ENCODE data around the gene MIOX. TPM values are rescaled to one million over a fixed set of nuclear protein-coding genes. Genes with fewer than 3 reads are reported as not detected.
A peak's percentile ranks its signal among the peaks of the same experiment; 100 is the strongest.

The MIOX gene
- total and polyA plus RNA-seq, 2 of the 13 experiments (the other 11 are each of a cell fraction or from before 2014, with no cell fraction given), result 1.5 to 2.9 TPM

DNA sequence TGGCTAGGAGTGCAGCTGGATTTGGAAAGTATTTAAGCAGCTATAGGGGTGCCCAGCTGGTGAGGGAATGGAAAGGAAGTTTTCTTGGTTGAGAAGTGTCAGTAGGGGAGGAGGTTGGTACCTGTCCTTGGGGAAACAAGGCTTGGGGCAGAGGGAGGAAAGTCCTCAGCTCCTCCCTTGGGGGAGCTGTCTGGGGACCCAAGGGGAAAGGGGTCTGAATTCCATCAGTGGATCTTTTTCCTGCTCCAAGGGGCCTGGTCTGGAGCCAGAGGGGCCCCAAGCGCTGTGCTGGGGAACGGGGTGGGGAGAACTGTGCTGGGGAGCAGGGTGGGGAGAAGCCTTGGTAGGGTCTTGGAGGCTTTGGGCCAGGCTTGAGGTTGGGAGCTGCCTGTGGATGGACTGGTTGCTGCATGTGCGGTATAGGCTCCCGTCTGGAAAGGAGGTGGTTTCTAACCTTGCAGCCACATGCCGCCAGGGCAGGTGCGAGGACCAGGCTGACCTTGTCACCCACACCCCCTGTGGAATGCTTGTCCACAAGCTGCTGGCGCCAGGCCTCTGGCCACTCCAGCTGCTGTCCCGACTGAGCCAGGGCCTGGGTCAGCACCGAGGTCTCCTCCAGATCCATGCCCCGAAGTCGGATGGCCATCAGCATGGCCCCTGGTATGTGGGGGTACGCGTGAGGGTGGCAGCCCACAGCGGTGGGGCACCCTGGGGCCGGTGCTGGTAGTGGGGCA, 42.2 kb downstream of the MIOX start (continued):
- TF ChIP-seq PAX8 (CRISPR knock-in tag; IDR thresholded peaks at IDR 0.05; ENCODE audit: borderline replicate concordance) (no peak), SSRP1 (CRISPR knock-in tag; IDR thresholded peaks at IDR 0.05) (0 out of 2 replicates have a peak, but pooled peaks have one; percentile 60), ZEB1 (IDR thresholded peaks at IDR 0.05; ENCODE audit: insufficient replicate concordance, low read depth) (peak; percentile 6), IKZF4 (CRISPR knock-in tag; IDR thresholded peaks at IDR 0.05; ENCODE audit: borderline replicate concordance, low read depth, not compliant biosample characterization) (peak; percentile 48), RFX5 (IDR thresholded peaks at IDR 0.05; ENCODE audit: low read depth, low read length) (no peak), ZNF652 (CRISPR knock-in tag; IDR thresholded peaks at IDR 0.05; ENCODE audit: borderline replicate concordance, low read depth) (no peak), ZNF773 (CRISPR knock-in tag; IDR thresholded peaks at IDR 0.05; ENCODE audit: borderline replicate concordance) (0 out of 2 replicates have a peak, but pooled peaks have one; percentile 15), NCOA5 (CRISPR knock-in tag; IDR thresholded peaks at IDR 0.05) (0 out of 2 replicates have a peak, but pooled peaks have one; percentile 83), ZSCAN21 (CRISPR knock-in tag; IDR thresholded peaks at IDR 0.05; ENCODE audit: borderline replicate concordance) (peak; percentile 32; the same call in 1 of the 2 replicates), KLF12 (CRISPR knock-in tag; IDR thresholded peaks at IDR 0.05; ENCODE audit: borderline replicate concordance) (0 out of 2 replicates have a peak, but pooled peaks have one; percentile 29), ZFP90 (CRISPR knock-in tag; IDR thresholded peaks at IDR 0.05; ENCODE audit: borderline replicate concordance) (0 out of 2 replicates have a peak, but pooled peaks have one; percentile 49), ZNF607 (CRISPR knock-in tag; IDR thresholded peaks at IDR 0.05; ENCODE audit: borderline replicate concordance) (peak; percentile 45; the same call in 1 of the 2 replicates), POLR2A (IDR thresholded peaks at IDR 0.05; ENCODE audit: insufficient read depth in 1 of 2, low read depth in 2 of 2, low read length in 2 of 2) (0 out of 4 replicates have a peak, but pooled peaks of 1 of the 2 experiments have one; percentile 22), ZNF878 (CRISPR knock-in tag; IDR thresholded peaks at IDR 0.05) (0 out of 2 replicates have a peak, but pooled peaks have one; percentile 64), ZNF615 (CRISPR knock-in tag; IDR thresholded peaks at IDR 0.05; ENCODE audit: borderline replicate concordance) (peak; percentile 32; the same call in 1 of the 2 replicates), RNF2 (conservative IDR thresholded peaks at IDR 0.05; ENCODE audit: low read depth) (peak; percentile 51)
- TF ChIP-seq, protein P1, sequence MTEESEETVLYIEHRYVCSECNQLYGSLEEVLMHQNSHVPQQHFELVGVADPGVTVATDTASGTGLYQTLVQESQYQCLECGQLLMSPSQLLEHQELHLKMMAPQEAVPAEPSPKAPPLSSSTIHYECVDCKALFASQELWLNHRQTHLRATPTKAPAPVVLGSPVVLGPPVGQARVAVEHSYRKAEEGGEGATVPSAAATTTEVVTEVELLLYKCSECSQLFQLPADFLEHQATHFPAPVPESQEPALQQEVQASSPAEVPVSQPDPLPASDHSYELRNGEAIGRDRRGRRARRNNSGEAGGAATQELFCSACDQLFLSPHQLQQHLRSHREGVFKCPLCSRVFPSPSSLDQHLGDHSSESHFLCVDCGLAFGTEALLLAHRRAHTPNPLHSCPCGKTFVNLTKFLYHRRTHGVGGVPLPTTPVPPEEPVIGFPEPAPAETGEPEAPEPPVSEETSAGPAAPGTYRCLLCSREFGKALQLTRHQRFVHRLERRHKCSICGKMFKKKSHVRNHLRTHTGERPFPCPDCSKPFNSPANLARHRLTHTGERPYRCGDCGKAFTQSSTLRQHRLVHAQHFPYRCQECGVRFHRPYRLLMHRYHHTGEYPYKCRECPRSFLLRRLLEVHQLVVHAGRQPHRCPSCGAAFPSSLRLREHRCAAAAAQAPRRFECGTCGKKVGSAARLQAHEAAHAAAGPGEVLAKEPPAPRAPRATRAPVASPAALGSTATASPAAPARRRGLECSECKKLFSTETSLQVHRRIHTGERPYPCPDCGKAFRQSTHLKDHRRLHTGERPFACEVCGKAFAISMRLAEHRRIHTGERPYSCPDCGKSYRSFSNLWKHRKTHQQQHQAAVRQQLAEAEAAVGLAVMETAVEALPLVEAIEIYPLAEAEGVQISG (CRISPR knock-in tag; IDR thresholded peaks at IDR 0.05), result 0 out of 2 replicates have a peak, but pooled peaks have one; percentile 21
- TF ChIP-seq, protein P2, sequence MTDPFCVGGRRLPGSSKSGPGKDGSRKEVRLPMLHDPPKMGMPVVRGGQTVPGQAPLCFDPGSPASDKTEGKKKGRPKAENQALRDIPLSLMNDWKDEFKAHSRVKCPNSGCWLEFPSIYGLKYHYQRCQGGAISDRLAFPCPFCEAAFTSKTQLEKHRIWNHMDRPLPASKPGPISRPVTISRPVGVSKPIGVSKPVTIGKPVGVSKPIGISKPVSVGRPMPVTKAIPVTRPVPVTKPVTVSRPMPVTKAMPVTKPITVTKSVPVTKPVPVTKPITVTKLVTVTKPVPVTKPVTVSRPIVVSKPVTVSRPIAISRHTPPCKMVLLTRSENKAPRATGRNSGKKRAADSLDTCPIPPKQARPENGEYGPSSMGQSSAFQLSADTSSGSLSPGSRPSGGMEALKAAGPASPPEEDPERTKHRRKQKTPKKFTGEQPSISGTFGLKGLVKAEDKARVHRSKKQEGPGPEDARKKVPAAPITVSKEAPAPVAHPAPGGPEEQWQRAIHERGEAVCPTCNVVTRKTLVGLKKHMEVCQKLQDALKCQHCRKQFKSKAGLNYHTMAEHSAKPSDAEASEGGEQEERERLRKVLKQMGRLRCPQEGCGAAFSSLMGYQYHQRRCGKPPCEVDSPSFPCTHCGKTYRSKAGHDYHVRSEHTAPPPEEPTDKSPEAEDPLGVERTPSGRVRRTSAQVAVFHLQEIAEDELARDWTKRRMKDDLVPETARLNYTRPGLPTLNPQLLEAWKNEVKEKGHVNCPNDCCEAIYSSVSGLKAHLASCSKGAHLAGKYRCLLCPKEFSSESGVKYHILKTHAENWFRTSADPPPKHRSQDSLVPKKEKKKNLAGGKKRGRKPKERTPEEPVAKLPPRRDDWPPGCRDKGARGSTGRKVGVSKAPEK (CRISPR knock-in tag; IDR thresholded peaks at IDR 0.05; ENCODE audit: borderline replicate concordance), result no peak
- TF ChIP-seq, protein P3, sequence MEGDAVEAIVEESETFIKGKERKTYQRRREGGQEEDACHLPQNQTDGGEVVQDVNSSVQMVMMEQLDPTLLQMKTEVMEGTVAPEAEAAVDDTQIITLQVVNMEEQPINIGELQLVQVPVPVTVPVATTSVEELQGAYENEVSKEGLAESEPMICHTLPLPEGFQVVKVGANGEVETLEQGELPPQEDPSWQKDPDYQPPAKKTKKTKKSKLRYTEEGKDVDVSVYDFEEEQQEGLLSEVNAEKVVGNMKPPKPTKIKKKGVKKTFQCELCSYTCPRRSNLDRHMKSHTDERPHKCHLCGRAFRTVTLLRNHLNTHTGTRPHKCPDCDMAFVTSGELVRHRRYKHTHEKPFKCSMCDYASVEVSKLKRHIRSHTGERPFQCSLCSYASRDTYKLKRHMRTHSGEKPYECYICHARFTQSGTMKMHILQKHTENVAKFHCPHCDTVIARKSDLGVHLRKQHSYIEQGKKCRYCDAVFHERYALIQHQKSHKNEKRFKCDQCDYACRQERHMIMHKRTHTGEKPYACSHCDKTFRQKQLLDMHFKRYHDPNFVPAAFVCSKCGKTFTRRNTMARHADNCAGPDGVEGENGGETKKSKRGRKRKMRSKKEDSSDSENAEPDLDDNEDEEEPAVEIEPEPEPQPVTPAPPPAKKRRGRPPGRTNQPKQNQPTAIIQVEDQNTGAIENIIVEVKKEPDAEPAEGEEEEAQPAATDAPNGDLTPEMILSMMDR (CRISPR knock-in tag; IDR thresholded peaks at IDR 0.05), result peak; percentile 6; the same call in 1 of the 2 replicates
- TF ChIP-seq, protein P4, sequence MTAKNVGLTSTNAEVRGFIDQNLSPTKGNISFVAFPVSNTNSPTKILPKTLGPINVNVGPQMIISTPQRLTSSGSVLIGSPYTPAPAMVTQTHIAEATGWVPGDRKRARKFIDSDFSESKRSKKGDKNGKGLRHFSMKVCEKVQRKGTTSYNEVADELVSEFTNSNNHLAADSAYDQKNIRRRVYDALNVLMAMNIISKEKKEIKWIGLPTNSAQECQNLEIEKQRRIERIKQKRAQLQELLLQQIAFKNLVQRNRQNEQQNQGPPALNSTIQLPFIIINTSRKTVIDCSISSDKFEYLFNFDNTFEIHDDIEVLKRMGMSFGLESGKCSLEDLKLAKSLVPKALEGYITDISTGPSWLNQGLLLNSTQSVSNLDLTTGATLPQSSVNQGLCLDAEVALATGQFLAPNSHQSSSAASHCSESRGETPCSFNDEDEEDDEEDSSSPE (CRISPR knock-in tag; IDR thresholded peaks at IDR 0.05), result peak; percentile 37; the same call in 1 of the 2 replicates
